ENCODE data around the gene ZNF668.

Gene ZNF668

DNA sequence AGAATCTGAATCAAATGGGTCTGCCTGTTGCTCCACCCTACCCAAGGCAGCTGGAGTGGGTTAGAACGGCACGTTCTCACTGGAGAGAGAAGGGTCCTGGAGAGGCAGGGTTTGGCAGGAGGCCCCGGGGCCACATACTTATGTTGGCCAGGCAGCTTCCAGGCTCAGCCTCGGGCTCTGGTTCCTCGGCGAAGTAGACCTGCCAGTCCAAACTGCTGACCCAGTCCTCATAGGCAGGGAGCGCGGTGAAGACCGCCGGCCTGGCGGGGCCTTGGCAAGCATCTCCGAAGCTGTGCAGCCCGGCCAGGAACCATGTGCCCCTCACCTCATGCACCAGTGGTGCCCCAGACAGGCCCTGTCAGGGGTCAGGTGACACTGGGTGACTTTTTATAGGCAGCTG lies 9.9 kb upstream of the ZNF668 start:
- no peaks in the 10 kb centered on the region for H3K9me3 ChIP-seq (replicated peaks; ENCODE audit: insufficient read depth, low read length)
- H3K36me3 ChIP-seq (replicated peaks; ENCODE audit: insufficient read depth, low read length): no peaks in the 10 kb centered on the region
- H2AFZ ChIP-seq (ENCODE audit: low read length): no peak overlapping the region
- H3K4me1 ChIP-seq (ENCODE audit: low read length): no peaks in the 10 kb centered on the region
- TF ChIP-seq CTCF (IDR thresholded peaks at IDR 0.05; ENCODE audit: low read length): no peak
- TF ChIP-seq EZH2 (optimal IDR thresholded peaks at IDR 0.05; ENCODE audit: low read depth, low read length): no peak
- no peak for TF ChIP-seq EZH2phosphoT487 (IDR thresholded peaks at IDR 0.05; ENCODE audit: low read length)
- no peak for DNase-seq
- H3K27ac ChIP-seq (ENCODE audit: low read length): no peak overlapping the region
- no peaks in the 10 kb centered on the region for H3K9me2 ChIP-seq (replicated peaks; ENCODE audit: insufficient read depth, low read length)
- no peak overlapping the region for H3K4me3 ChIP-seq (ENCODE audit: low read length)
- no peak overlapping the region for H3K9ac ChIP-seq (ENCODE audit: low read length)
- H3K79me2 ChIP-seq (ENCODE audit: low read length): peaks cover 14% of the 10 kb centered on the region
- H4K20me1 ChIP-seq (ENCODE audit: insufficient read depth, low read length): no peaks in the 10 kb centered on the region
- H3F3A ChIP-seq (ENCODE audit: insufficient read depth, low read length): 0 out of 2 replicates have a peak, but pooled peaks cover 4% of the 10 kb centered on the region
- no peak overlapping the region for H3K4me2 ChIP-seq (ENCODE audit: low read depth, low read length)
- no peaks in the 10 kb centered on the region for H3K27me3 ChIP-seq (replicated peaks; ENCODE audit: insufficient read depth, low read length)

- peaks cover 18% of the 10 kb centered on the region for H3K79me2 ChIP-seq (ENCODE audit: low read length)
- H3K9me2 ChIP-seq (replicated peaks; ENCODE audit: insufficient read depth, low read length): no peaks in the 10 kb centered on the region
- H3K9me3 ChIP-seq (replicated peaks; ENCODE audit: insufficient read depth, low read length): no peaks in the 10 kb centered on the region
- no peak overlapping the region for H3K4me2 ChIP-seq (ENCODE audit: low read depth, low read length)
- H3F3A ChIP-seq (ENCODE audit: insufficient read depth, low read length): 0 out of 2 replicates have a peak, but pooled peaks cover 4% of the 10 kb centered on the region
- H3K4me3 ChIP-seq (ENCODE audit: low read length): no peak overlapping the region
- no peak overlapping the region for H3K9ac ChIP-seq (ENCODE audit: low read length)
- no peaks in the 10 kb centered on the region for H4K20me1 ChIP-seq (ENCODE audit: insufficient read depth, low read length)
- no peaks in the 10 kb centered on the region for H3K27me3 ChIP-seq (replicated peaks; ENCODE audit: insufficient read depth, low read length)
- no peak overlapping the region for H2AFZ ChIP-seq (ENCODE audit: low read length)
- TF ChIP-seq EZH2 (optimal IDR thresholded peaks at IDR 0.05; ENCODE audit: low read depth, low read length): no peak
- no peak for TF ChIP-seq EZH2phosphoT487 (IDR thresholded peaks at IDR 0.05; ENCODE audit: low read length)
- TF ChIP-seq CTCF (IDR thresholded peaks at IDR 0.05; ENCODE audit: low read length): no peak
- no peaks in the 10 kb centered on the region for H3K4me1 ChIP-seq (ENCODE audit: low read length)
- H3K27ac ChIP-seq (ENCODE audit: low read length): no peak overlapping the region
- DNase-seq: no peak
- no peaks in the 10 kb centered on the region for H3K36me3 ChIP-seq (replicated peaks; ENCODE audit: insufficient read depth, low read length)
These were observed 9.5 kb upstream of the ZNF668 start for GRCh38 chr16:31083556-31083955.

DNA sequence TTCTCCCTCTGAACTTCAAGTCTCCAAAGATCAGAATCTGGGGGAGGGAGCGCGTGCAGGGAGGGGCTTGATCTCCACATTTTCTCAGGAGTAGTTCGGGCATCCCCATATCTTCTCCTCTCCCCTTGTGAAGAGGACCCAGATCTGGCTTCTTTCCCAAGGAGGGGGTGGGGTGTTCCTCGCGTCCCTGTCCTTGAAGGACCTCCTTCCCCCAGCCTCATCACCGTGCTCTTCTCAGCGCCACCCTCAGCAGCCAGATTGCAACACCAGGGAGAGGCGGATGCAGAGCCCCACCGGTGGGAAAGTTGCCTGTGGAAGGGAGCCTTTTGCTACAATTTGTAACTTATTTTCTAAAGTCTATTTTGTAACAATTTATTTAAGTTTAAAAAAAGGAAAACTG lies 9.0 kb upstream of the ZNF668 start:
- Histone ChIP-seq H2AFZ (ENCODE audit: low read length) (no peak overlapping the region), H3K4me2 (ENCODE audit: low read depth, low read length) (no peak overlapping the region), H3K9me3 (replicated peaks; ENCODE audit: insufficient read depth, low read length) (no peaks in the 10 kb centered on the region), H3K27ac (ENCODE audit: low read length) (no peak overlapping the region), H3K9me2 (replicated peaks; ENCODE audit: insufficient read depth, low read length) (no peaks in the 10 kb centered on the region), H3K9ac (ENCODE audit: low read length) (no peak overlapping the region), H3K27me3 (replicated peaks; ENCODE audit: insufficient read depth, low read length) (no peaks in the 10 kb centered on the region), H3F3A (ENCODE audit: insufficient read depth, low read length) (0 out of 2 replicates have a peak, but pooled peaks cover 4% of the 10 kb centered on the region), H4K20me1 (ENCODE audit: insufficient read depth, low read length) (no peaks in the 10 kb centered on the region), H3K4me1 (ENCODE audit: low read length) (no peaks in the 10 kb centered on the region), H3K79me2 (ENCODE audit: low read length) (peaks cover 23% of the 10 kb centered on the region), H3K4me3 (ENCODE audit: low read length) (no peak overlapping the region), H3K36me3 (replicated peaks; ENCODE audit: insufficient read depth, low read length) (no peaks in the 10 kb centered on the region)
- DNase-seq: no peak
- no peak for TF ChIP-seq CTCF (IDR thresholded peaks at IDR 0.05; ENCODE audit: low read length)
- TF ChIP-seq EZH2phosphoT487 (IDR thresholded peaks at IDR 0.05; ENCODE audit: low read length): no peak
- TF ChIP-seq EZH2 (optimal IDR thresholded peaks at IDR 0.05; ENCODE audit: low read depth, low read length): no peak
